Kasumi-1 (cell line): ENCODE data around the gene COL19A1.
A peak's percentile ranks its signal among the peaks of the same experiment; 100 is the strongest.
"Not testable (repeated sequence)": the region's sequence is repeated elsewhere in the genome, so short reads cannot be mapped to it uniquely, and the experiment has no call there.

Experiments used
- DNase-seq, 2 experiments: peaks; one replicate each; lab custom pipeline; 2025; lab: John Stamatoyannopoulos, UW

Gene COL19A1

DNA sequence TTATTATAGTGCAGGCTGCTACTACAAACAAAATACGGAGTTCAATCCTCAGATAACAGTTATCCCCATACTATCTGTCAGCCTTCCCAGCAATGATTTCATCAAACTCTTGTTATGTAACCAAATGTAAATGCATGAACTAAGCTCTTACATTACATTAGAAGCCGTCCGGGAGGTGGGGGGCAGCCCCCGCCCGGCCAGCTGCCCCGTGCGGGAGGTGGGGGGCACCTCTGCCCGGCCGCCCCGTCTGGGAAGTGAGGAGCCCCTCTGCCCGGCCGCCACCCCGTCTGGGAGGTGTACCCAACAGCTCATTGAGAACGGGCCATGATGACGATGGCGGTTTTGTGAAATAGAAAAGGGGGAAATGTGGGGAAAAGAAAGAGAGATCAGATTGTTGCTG, 99.6 kb downstream of the COL19A1 start:
- DNase-seq, result not testable (repeated sequence)

DNA sequence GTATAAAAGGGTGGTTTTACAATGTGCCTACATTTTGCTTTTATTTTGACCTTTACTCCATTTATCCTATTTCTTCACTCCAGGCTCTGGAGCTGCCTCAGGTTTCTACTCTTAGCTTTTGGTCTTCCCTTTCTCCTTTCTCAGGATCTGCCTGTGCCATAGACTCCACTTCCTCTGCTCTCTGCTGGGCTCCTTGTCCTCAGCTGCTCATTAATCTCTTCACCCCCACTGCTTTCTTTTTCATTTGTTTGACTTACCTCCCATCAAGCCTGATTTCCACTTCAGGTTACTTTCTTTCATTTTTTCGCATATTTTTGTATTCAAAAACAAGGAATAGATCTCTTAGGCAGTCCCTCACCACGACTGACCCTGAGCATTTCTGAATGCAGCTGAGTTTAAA, 106.8 kb downstream of the COL19A1 start:
- no peak for DNase-seq

GRCh38 chr6:69973763-69974162, 107.4 kb downstream of the COL19A1 start:
- no peak for DNase-seq

DNA sequence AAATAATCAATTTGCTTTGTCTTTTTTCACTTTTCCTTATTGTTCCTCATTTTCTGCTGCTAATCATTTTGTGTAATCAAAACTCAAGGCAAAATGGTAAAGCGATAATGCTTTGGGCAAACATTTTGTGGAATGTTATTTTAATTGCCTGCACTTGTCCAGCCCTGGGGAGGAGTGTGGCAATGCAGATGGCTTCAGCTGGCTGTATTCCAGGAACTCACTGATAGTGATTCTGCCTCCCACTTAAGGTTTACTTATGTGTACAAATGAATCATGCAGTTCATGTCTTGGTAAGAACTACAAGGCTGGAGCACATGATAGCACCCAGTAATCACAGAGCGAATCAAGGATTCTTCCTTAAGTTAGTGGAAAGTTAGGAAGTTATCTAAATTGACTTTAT, 107.8 kb downstream of the COL19A1 start:
- DNase-seq, result no peak

- DNase-seq, result no peak
These were observed 110.3 kb downstream of the COL19A1 start for GRCh38 chr6:69976591-69977090.

GRCh38 chr6:69980624-69981023, 114.3 kb downstream of the COL19A1 start:
- no peak for DNase-seq

DNA sequence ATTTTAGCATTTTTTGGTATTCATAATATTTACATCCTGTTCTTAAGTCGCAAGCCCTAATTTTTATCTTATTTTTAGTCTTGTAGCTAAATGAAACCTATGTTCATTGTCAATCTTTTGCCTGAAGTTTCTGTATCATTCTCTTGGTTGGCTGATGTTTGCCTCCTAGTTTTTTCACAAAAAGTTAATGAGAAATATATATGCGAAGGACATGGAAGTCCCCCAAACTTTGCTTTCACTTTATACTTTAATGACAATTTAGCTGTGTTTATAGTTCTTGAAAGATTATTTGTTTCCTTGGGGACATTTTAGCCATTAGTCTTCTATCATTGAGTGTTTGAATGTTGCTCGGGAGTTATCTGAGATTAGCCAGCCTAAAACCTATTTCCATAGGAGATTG, 118.2 kb downstream of the COL19A1 start:
- DNase-seq, result no peak

DNA sequence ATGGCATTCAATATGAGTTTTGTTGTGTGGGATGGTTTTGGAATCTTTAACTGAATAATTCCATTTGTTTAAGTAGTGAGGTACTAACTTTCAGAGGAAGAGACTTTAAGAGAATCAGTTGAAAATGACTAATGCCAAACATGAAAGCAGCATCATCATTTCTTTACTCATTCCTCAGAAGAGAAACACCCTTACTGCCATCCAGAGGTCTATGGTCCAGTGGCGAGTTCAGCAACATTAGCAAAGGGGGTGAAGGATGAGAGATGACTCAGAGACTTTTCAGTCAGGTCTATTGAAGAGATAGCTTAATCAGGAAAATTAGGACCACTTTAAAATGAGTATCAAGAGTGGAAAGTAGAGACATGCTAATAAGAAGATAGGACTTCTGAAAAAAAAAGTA, 118.8 kb downstream of the COL19A1 start:
- no peak for DNase-seq

GRCh38 chr6:69987550-69987949, 121.2 kb downstream of the COL19A1 start:
- no peak for DNase-seq

DNA sequence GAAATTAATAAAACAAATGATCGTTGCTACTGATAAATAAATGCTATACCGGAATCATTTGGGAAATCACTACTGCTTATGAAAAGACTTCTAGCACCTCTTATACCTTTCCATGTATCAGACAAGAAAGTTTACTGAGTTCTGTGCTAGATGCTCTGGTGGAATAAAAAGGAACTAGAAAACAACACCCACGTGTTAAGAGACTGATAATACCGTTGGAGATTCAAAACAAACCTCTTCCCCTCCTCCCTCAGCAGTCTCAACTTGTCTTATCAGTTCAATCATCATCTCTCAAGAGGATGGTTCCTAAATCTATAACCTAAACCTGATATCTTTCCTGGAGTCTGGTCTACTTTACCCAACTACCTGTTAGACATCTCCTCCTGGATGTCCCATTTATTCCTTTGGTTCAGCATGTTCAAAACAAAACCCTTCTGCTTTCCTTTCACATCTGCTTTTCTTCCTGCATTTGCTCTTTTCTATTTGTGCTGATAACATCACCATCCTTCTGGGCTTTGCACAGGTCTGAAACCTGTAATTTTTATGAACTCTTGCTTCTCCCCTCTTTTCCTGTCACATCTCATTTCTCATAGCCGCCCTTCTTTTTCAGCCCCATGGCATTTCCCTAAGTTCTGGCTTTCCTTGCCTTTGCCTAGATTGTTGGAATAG, 122.2 kb downstream of the COL19A1 start:
- no peak for DNase-seq

DNA sequence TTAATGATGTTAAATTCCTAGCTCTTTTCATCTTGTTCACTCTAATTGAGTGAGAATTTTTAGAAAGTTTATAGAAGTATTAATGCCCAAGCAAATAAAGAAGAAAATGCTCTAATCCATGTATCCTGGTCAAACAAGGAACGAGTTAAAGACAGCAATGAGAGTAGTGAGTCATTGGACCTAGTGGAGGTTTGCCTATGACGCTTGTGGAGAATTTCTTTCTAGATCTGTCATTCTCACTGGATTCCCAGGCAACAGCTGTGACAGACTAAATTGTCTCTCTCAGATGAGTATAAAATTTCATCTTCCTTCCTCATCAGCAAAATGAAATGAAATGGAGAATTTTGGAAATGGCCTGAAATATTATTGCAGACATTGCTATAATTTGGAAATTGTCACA, 127.9 kb downstream of the COL19A1 start:
- no peak for DNase-seq

GRCh38 chr6:70008189-70008588, 141.8 kb downstream of the COL19A1 start:
- DNase-seq, result no peak

DNA sequence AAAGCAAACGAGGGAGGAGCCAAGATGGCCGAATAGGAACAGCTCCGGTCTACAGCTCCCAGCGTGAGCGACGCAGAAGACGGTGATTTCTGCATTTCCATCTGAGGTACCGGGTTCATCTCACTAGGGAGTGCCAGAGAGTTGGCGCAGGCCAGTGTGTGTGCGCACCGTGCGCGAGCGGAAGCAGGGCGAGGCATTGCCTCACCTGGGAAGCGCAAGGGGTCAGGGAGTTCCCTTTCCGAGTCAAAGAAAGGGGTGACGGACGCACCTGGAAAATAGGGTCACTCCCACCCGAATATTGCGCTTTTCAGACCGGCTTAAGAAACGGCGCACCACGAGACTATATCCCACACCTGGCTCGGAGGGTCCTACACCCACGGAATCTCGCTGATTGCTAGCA, 144.0 kb downstream of the COL19A1 start:
- DNase-seq, result not testable (repeated sequence)

DNA sequence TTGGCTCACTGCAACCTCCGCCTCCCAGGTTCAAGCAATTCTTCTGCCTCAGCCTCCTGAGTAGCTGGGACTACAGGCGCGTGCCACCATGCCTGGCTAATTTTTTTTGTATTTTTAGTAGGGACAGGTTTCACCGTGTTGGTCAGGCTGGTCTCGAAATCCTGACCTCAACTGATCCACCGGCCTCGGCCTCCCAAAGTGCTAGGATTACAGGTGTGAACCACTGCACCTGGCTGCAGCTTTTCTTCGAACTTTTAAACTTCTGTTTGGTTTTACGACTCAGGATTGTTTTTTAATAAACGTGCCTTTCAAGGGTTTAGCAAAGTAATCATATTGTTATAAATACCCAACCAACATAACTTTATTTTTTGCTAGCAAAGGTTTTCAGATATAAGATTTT, 156.8 kb downstream of the COL19A1 start:
- not testable (repeated sequence) for DNase-seq

DNA sequence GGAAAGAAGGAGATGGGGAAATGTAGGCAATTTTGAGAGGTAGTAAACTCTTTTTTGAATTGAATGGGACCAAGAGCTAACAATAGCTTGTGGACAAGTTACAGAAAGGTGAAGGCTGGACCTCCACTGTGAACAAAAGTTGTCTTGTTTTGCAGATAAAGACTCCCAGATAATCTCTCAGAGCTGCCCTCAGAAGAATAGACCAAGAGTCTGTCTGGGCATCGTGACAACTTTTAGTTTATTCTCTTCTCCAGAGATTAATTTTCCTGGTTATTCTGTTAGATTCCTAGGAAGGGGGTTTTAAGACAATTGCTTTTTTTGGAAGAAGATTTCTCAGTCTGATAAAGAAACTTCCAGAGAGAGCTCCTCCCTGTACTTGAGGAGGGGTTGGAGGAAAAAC, 161.9 kb downstream of the COL19A1 start:
- DNase-seq, result no peak

- DNase-seq, result no peak
These were observed 162.6 kb downstream of the COL19A1 start for GRCh38 chr6:70028926-70029325.

DNA sequence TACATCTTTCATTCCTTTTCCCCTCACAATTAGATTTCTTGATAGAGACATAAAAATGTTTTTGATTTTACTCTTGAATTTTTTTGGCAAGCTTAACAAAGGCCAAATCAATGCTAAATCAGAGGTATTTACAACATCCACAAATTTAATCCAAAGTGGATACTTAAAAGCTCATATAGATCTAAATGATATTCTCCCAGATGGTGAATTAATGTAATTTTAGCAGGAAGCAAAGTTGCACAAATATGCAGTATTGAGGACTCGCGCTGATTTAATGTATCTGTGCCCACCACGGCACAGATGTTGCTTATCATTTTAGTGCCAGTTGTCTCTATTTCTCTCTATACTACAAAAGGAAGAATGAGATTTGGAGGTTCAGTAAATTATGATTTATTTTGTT, 167.4 kb downstream of the COL19A1 start:
- DNase-seq, result no peak

DNA sequence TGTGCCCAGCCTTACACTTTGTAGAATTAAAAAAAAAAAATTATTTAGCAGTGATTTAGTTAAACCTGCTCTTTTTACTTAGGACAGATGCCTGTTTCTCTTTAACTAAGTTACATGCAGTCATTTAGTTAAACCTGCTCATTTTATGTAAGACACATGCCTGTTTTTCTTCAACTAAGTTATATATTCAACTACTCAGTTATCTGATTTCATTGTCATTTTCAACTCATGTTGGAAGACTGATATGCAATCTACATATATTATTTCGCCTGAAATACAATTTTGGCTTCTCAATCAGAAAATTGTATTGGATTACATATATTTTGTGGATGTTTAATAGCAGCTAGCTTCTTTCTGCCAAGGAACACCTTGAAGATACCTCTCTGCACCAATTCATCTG, 171.1 kb downstream of the COL19A1 start:
- DNase-seq, result no peak

DNA sequence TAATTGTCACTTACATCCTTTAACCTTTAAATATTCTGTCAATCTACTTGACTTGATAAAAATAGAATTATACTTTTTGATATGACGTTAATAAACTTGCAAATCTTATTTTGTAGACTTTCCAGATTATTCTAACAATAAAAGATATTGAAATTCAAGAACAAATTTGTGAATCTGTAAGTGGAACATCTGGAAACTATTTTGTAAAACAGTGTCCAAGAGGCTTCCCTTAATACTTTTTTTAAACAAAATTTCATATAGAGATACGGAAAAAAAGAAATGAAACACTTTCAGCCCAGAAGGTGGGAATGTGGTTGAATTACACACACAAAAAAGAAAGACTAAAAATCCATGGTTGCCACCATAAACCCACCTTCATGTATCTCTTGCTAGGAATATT, 174.4 kb downstream of the COL19A1 start:
- DNase-seq, result no peak

- DNase-seq, result no peak
These were observed 175.1 kb downstream of the COL19A1 start for GRCh38 chr6:70041411-70041810.

DNA sequence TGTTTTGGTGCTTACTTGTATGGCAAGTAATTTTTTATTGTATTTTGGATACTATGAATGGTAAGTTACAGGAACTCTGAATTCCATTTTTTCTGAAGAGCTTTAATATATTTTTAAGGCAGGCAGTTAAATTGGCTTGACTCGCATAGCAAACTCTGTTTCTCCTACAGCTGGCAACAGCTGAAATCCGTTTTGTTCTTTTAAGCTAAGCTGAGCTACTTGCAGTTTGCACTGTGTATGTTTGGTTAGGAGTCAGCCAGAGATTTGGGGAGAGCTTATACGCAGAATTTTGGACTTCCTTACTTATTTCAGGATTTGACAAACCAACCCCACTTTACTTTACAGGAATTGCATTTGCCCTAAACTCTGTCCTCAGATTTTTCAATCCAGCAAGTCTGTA, 179.1 kb downstream of the COL19A1 start:
- DNase-seq, result no peak

DNA sequence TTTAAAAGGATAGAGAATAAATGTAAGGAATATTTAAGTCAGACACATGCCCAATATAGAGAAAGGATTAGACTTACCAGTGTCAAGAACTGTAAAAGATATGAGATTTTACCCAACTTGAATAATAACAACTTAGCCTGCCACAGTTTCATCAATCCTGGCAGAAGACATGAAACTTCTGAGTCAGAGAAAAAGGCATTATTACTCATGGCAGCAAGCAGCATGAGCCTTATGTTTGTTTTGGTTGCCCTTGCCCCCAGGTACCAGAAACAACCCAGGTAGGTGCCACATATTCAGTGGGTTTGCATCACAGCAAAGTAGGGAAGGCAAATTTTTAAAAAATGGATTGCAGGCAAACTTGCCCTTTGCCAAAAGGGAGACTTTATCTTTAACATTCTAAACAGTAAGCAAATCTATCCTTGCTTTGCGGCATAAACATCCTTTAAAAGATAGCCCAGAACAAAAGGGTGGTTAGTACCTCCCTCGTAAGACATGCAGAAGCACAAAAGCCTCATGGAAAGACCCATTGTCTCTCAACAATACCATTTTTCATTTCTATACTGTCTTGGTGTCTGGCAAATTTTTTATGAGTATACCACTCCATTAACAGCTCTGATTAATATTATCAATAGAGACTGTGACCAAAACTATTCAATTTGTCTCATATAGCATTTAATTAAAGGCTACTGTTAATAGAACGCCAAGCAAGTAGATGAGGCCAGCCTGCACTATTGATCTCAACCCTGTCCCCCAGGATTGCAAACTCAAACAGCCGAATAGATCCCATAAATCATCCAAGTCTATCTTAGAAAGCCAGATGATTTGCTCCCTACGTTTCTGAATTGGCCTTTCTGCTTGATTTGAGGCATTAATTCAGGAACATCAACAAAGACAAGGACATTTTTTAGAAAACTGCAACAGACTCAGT, 185.1 kb downstream of the COL19A1 start:
- no peak for DNase-seq

GRCh38 chr6:70059039-70059719, 192.8 kb downstream of the COL19A1 start:
- peak; percentile 19 to 32 for DNase-seq
